SK-N-SH treated with all-trans-retinoic acid at 6 μM for 48 hours (cell line): ENCODE data around the gene PFKP.

ENCODE experiments used
- ATAC-seq: fragments of 200-7000 bp; cut with Tn5 transposase; 3 replicates; pipeline ENCODE4 v1.9.1; 2020; ENCODE audit warnings: mild to moderate bottlenecking, moderate library complexity
- ARNTL ChIP-seq: fragments of 450-650 bp; formaldehyde crosslinking; IDR thresholded peaks from 2 replicates; pipeline ENCODE4 v1.5.0; 2020; ENCODE audit warnings: low read depth, mild to moderate bottlenecking, moderate library complexity, borderline replicate concordance
- BACH2 ChIP-seq: fragments of 250-450 bp; sonication (Bioruptor Pico); IDR thresholded peaks from 2 replicates; pipeline ENCODE4 v1.9.0; 2021; ENCODE audit warnings: mild to moderate bottlenecking, borderline replicate concordance
- CREB5 ChIP-seq: fragments of 250-450 bp; sonication (Bioruptor Pico); IDR thresholded peaks from 2 replicates; pipeline ENCODE4 v1.5.1; 2020; ENCODE audit warnings: low read depth, mild to moderate bottlenecking, moderate library complexity
- CSDC2 ChIP-seq: fragments of 250-450 bp; sonication (Bioruptor Pico); IDR thresholded peaks from 2 replicates; pipeline ENCODE4 v1.5.0; 2020; ENCODE audit warnings: mild to moderate bottlenecking, moderate library complexity
- CSRNP3 ChIP-seq: fragments of 250-450 bp; sonication (Bioruptor Pico); IDR thresholded peaks from 2 replicates; pipeline ENCODE4 v1.5.1; 2021; ENCODE audit warnings: mild to moderate bottlenecking, moderate library complexity
- ESRRG ChIP-seq: fragments of 250-450 bp; sonication (Bioruptor Pico); IDR thresholded peaks from 2 replicates; pipeline ENCODE4 v1.6.1; 2021; ENCODE audit warnings: mild to moderate bottlenecking
- GLIS3 ChIP-seq: fragments of 250-450 bp; sonication (Bioruptor Pico); IDR thresholded peaks from 2 replicates; pipeline ENCODE4 v1.5.0; 2020; ENCODE audit warnings: mild to moderate bottlenecking, moderate library complexity
- OSR1 ChIP-seq: fragments of 250-450 bp; sonication (Bioruptor Pico); IDR thresholded peaks from 2 replicates; pipeline ENCODE4 v1.8.0; 2022; ENCODE audit warnings: moderate library complexity, mild to moderate bottlenecking, inconsistent platforms
- PATZ1 ChIP-seq: fragments of 250-450 bp; sonication (Bioruptor Pico); IDR thresholded peaks from 2 replicates; pipeline ENCODE4 v1.8.0; 2020; ENCODE audit warnings: mild to moderate bottlenecking, moderate library complexity, borderline replicate concordance
- POU6F1 ChIP-seq: fragments of 250-450 bp; sonication (Bioruptor Pico); IDR thresholded peaks from 2 replicates; pipeline ENCODE4 v1.8.0; 2021; ENCODE audit warnings: low read depth, mild to moderate bottlenecking, moderate library complexity, borderline replicate concordance
- PPARA ChIP-seq: fragments of 250-450 bp; sonication (Bioruptor Pico); IDR thresholded peaks from 2 replicates; pipeline ENCODE4 v1.5.0; 2020; ENCODE audit warnings: mild to moderate bottlenecking, borderline replicate concordance
- RARB ChIP-seq: fragments of 250-450 bp; sonication (Bioruptor Pico); IDR thresholded peaks from 2 replicates; pipeline ENCODE4 v1.8.0; 2021; ENCODE audit warnings: mild to moderate bottlenecking, moderate library complexity
- SNAI2 ChIP-seq: fragments of 250-450 bp; sonication (Bioruptor Pico); IDR thresholded peaks from 2 replicates; pipeline ENCODE4 v1.5.0; 2020; ENCODE audit warnings: mild to moderate bottlenecking, moderate library complexity
- TSHZ2 ChIP-seq: fragments of 250-450 bp; sonication (Bioruptor Pico); IDR thresholded peaks from 2 replicates; pipeline ENCODE4 v1.5.0; 2020; ENCODE audit warnings: mild to moderate bottlenecking, moderate library complexity
- ZC3H10 ChIP-seq: fragments of 250-450 bp; sonication (Bioruptor Pico); IDR thresholded peaks from 2 replicates; pipeline ENCODE4 v1.5.1; 2021; ENCODE audit warnings: mild to moderate bottlenecking, moderate library complexity
- ZFP3 ChIP-seq: fragments of 250-450 bp; sonication (Bioruptor Pico); IDR thresholded peaks from 2 replicates; pipeline ENCODE4 v1.5.0; 2020; ENCODE audit warnings: mild to moderate bottlenecking, moderate library complexity
- ZFP30 ChIP-seq: fragments of 450-650 bp; formaldehyde crosslinking; IDR thresholded peaks from 2 replicates; pipeline ENCODE4 v1.5.0; 2022; ENCODE audit warnings: mild to moderate bottlenecking, moderate library complexity
- ZNF565 ChIP-seq: fragments of 450-650 bp; formaldehyde crosslinking; conservative IDR thresholded peaks from 2 replicates; pipeline ENCODE4 v1.5.0; 2020; ENCODE audit warnings: low read depth, mild to moderate bottlenecking, moderate library complexity
- ZNF70 ChIP-seq: fragments of 450-650 bp; formaldehyde crosslinking; IDR thresholded peaks from 2 replicates; pipeline ENCODE4 v1.5.0; 2020; ENCODE audit warnings: mild to moderate bottlenecking, moderate library complexity
- ZNF8 ChIP-seq: fragments of 450-650 bp; formaldehyde crosslinking; IDR thresholded peaks from 2 replicates; pipeline ENCODE4 v1.5.0; 2020; ENCODE audit warnings: mild to moderate bottlenecking, moderate library complexity

Gene PFKP

GRCh38 chr10:3085785-3086567 is 18.6 kb downstream of the PFKP start:
- no peak for TF ChIP-seq ZC3H10 (CRISPR knock-in tag)
- TF ChIP-seq CREB5 (CRISPR knock-in tag), result no peak
- no peak for TF ChIP-seq ZNF565 (CRISPR knock-in tag)
- TF ChIP-seq PPARA (CRISPR knock-in tag), result no peak
- TF ChIP-seq RARB (CRISPR knock-in tag), result no peak
- TF ChIP-seq CSDC2 (CRISPR knock-in tag), result no peak
- TF ChIP-seq ZFP3, result no peak
- TF ChIP-seq ESRRG (CRISPR knock-in tag), result no peak
- TF ChIP-seq, all 23 proteins: peak for 0
- no peak for ATAC-seq

GRCh38 chr10:3090388-3090787 is 23.0 kb downstream of the PFKP start:
- ATAC-seq, result no peak

GRCh38 chr10:3090914-3091787 is 23.8 kb downstream of the PFKP start:
- ATAC-seq, result peak; percentile 46
- TF ChIP-seq ZFP3 (peak; percentile 92), CSDC2 (CRISPR knock-in tag) (0 out of 2 replicates have a peak, but pooled peaks have one; percentile 33), TSHZ2 (CRISPR knock-in tag) (no peak)

More at GRCh38 chr10:3090388-3090787, 23.0 kb downstream of the PFKP start:
- TF ChIP-seq ZNF8 (CRISPR knock-in tag) (no peak), TSHZ2 (CRISPR knock-in tag) (no peak), CREB5 (CRISPR knock-in tag) (no peak), ZFP30 (no peak), ZNF70 (CRISPR knock-in tag) (no peak), ZFP3 (no peak), PPARA (CRISPR knock-in tag) (no peak)

- TF ChIP-seq POU6F1 (CRISPR knock-in tag), result no peak
- no peak for TF ChIP-seq CSRNP3 (CRISPR knock-in tag)
- no peak for TF ChIP-seq PPARA (CRISPR knock-in tag)
- TF ChIP-seq ZNF8 (CRISPR knock-in tag), result no peak
- no peak for TF ChIP-seq ARNTL (CRISPR knock-in tag)
- TF ChIP-seq OSR1 (CRISPR knock-in tag), result no peak
- TF ChIP-seq CSDC2 (CRISPR knock-in tag), result no peak
- TF ChIP-seq SNAI2 (CRISPR knock-in tag), result no peak
- no peak for TF ChIP-seq ZFP3
- TF ChIP-seq ZC3H10 (CRISPR knock-in tag), result no peak
- TF ChIP-seq PATZ1 (CRISPR knock-in tag), result no peak
- TF ChIP-seq GLIS3 (CRISPR knock-in tag), result no peak
- no peak for TF ChIP-seq BACH2 (CRISPR knock-in tag)
- ATAC-seq, result no peak
Measured at GRCh38 chr10:3091921-3092320, 24.6 kb downstream of the PFKP start.
